Measurements from ENCODE around the gene CIAO2B. TPM values are rescaled to one million over a fixed set of nuclear protein-coding genes. Genes with fewer than 3 reads are reported as not detected.

CIAO2B gene
- polyA plus RNA-seq, 1 donor (not counting 4 experiments of a cell fraction or from before 2014, with no cell fraction given): 105 TPM

- no peaks in the 10 kb centered on the region for H3K9me1 ChIP-seq (ENCODE audit: control insufficient read depth, extremely low read depth, insufficient read depth, low read length)
Observed at GRCh38 chr16:66921729-66922450, 12.3 kb downstream of the CIAO2B start.

GRCh38 chr16:66920924-66921680 lies 13.1 kb downstream of the CIAO2B start:
- TF ChIP-seq CTCF (optimal IDR thresholded peaks at IDR 0.05 in 1 of 3, IDR thresholded peaks at IDR 0.05 in 1 of 3, conservative IDR thresholded peaks at IDR 0.05 in 1 of 3; ENCODE audit: extremely low read depth in 1 of 3, insufficient read depth in 2 of 3, low read length in 3 of 3): no peak
- no peak for TF ChIP-seq EZH2 (IDR thresholded peaks at IDR 0.05; ENCODE audit: low read length)
- Histone ChIP-seq H3K27me3 (ENCODE audit: control insufficient read depth, extremely low read depth, insufficient read depth, low read length) (peaks cover 44% of the 10 kb centered on the region), H3K36me3 (ENCODE audit: control insufficient read depth in 2 of 2, extremely low read depth in 1 of 2, insufficient read depth in 2 of 2, low read length in 2 of 2) (no peaks in the 10 kb centered on the region), H3K4me2 (ENCODE audit: control insufficient read depth, extremely low read depth, insufficient read depth, low read depth, low read length) (no peak overlapping the region), H3K9me1 (ENCODE audit: control insufficient read depth, extremely low read depth, insufficient read depth, low read length) (no peaks in the 10 kb centered on the region), H3K4me1 (ENCODE audit: control insufficient read depth, extremely low read depth, insufficient read depth, low read length) (peaks cover 3% of the 10 kb centered on the region), H3K27ac (ENCODE audit: control insufficient read depth, insufficient read depth, low read length) (no peak overlapping the region), H3K9me3 (ENCODE audit: control insufficient read depth, low read depth, low read length) (no peaks in the 10 kb centered on the region), H4K20me1 (ENCODE audit: control insufficient read depth, extremely low read depth, insufficient read depth, low read length) (no peaks in the 10 kb centered on the region), H3K79me2 (ENCODE audit: control insufficient read depth, insufficient read depth, low read length) (no peaks in the 10 kb centered on the region), H3K9ac (ENCODE audit: control insufficient read depth, extremely low read depth, insufficient read depth, low read length) (no peak overlapping the region), H2AFZ (ENCODE audit: control insufficient read depth, low read length) (no peak overlapping the region), H3K4me3 (ENCODE audit: control insufficient read depth in 2 of 3, extremely low read depth in 1 of 3, insufficient read depth in 2 of 3, low read depth in 1 of 3, low read length in 3 of 3) (no peak overlapping the region)
- no peak for FAIRE-seq
- DNase-seq (ENCODE audit: low read depth, low spot score): no peak
- dilution Hi-C loops (cut with MboI; ENCODE audit: extremely low pct_ligation_motif_present, low sequenced_read_pairs): no loop called here

More at GRCh38 chr16:66921729-66922450, 12.3 kb downstream of the CIAO2B start:
- H3K4me3 ChIP-seq (ENCODE audit: control insufficient read depth in 2 of 3, extremely low read depth in 1 of 3, insufficient read depth in 2 of 3, low read depth in 1 of 3, low read length in 3 of 3): no peak overlapping the region
- no peaks in the 10 kb centered on the region for H3K36me3 ChIP-seq (ENCODE audit: control insufficient read depth in 2 of 2, extremely low read depth in 1 of 2, insufficient read depth in 2 of 2, low read length in 2 of 2)
- DNase-seq (ENCODE audit: low read depth, low spot score) (no peak), FAIRE-seq (no peak)
- H3K4me1 ChIP-seq (ENCODE audit: control insufficient read depth, extremely low read depth, insufficient read depth, low read length): peaks cover 4% of the 10 kb centered on the region
- no peak overlapping the region for H2AFZ ChIP-seq (ENCODE audit: control insufficient read depth, low read length)
- no peak overlapping the region for H3K9ac ChIP-seq (ENCODE audit: control insufficient read depth, extremely low read depth, insufficient read depth, low read length)
- H3K4me2 ChIP-seq (ENCODE audit: control insufficient read depth, extremely low read depth, insufficient read depth, low read depth, low read length): no peak overlapping the region
- no peaks in the 10 kb centered on the region for H3K79me2 ChIP-seq (ENCODE audit: control insufficient read depth, insufficient read depth, low read length)
- H3K27me3 ChIP-seq (ENCODE audit: control insufficient read depth, extremely low read depth, insufficient read depth, low read length): peaks cover 44% of the 10 kb centered on the region
- H3K9me3 ChIP-seq (ENCODE audit: control insufficient read depth, low read depth, low read length): no peaks in the 10 kb centered on the region
- TF ChIP-seq EZH2 (IDR thresholded peaks at IDR 0.05; ENCODE audit: low read length) (no peak), CTCF (optimal IDR thresholded peaks at IDR 0.05 in 1 of 3, IDR thresholded peaks at IDR 0.05 in 1 of 3, conservative IDR thresholded peaks at IDR 0.05 in 1 of 3; ENCODE audit: extremely low read depth in 1 of 3, insufficient read depth in 2 of 3, low read length in 3 of 3) (no peak)
- dilution Hi-C loops (cut with MboI; ENCODE audit: extremely low pct_ligation_motif_present, low sequenced_read_pairs): no loop called here
- H3K27ac ChIP-seq (ENCODE audit: control insufficient read depth, insufficient read depth, low read length): no peak overlapping the region
- H4K20me1 ChIP-seq (ENCODE audit: control insufficient read depth, extremely low read depth, insufficient read depth, low read length): no peaks in the 10 kb centered on the region

Measured in keratinocyte (primary cell).